Stimulated activated CD8-positive, alpha-beta memory T cell treated with anti-CD3 and anti-CD28 coated beads, Interleukin-4, amount 100 ng/mL, for 24 hours (primary cell): ENCODE measurements around the gene LMF1.
"Not testable (repeated sequence)": the region's sequence is repeated elsewhere in the genome, so short reads cannot be mapped to it uniquely, and the experiment has no call there.

Experiments used
- DNase-seq: peaks from one replicate; pipeline ENCODE4 v3.0.0-alpha.2; 2020; ENCODE audit warnings: low read depth

Gene LMF1

DNA sequence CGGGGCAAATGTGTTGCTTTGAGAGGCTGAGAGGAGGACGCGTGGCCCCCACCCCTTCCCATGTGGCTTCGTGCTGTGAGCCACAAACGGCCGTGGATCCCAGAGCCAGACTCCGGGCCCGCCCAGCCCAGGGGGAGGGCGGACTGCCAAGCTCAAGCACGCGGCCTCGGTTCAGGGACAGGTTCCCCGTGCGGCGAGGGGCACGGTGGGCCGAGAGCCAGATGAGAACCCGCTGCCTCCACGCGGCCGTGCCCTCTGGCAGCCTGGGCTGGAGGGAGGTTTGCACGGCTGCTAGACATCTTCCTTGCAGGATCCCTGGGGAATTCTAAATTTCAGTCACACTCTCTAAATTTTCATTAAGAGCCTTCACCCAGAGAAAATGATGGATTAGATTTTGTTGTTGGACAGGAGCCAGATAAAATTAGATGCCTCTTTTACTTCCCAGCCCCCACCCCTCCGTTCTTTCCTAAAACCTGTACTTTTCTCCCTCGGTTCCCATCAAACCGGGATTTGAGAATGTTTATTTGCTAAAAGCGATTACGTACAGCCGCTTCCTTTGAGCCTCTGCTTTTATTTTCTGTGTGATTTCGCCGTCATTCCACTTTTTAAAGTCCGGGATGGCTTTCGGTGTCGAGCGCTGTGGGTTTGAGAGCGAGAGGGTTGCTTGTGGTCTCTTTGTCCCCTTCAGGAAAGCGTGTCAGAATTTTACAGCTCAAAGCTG, 145.3 kb downstream of the LMF1 start:
- DNase-seq: no peak

DNA sequence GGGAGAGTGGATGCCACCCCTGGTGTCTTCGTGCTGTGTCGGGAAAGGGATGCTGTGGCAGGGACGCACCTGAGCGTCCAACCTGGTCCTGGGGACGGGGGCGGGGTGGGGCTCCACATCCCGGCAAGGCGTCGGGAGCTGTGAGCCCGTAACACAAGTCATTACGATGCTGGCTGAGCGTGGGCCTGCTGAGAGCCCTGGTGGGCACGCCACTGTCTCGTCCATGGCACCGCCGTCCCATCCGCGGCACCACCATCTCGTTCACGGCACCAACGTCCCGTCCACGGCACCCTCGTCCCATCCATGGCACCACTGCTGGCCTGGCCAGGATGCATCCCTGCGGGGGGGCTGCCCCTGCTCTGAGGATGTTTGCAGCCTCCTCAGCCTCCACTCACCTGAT, 146.2 kb downstream of the LMF1 start:
- no peak for DNase-seq

DNA sequence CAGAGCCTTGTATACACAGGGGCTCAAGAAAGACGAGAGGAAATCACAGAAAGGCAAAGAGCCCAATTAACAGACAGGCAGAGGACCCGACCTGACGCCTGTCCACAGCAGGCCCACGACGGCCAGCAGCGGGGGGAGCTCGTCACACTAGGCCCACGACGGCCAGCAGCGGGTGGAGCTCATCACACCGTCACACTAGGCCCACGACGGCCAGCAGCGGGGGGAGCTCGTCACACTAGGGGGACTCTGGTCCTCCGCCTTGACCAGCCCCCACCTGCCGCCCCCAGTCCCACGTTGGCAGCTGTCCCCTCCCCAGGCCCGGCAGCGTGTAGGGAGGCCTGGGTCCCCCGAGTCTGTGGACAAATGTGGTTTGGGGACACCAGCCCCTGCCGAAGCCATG, 146.6 kb downstream of the LMF1 start:
- DNase-seq: no peak

DNA sequence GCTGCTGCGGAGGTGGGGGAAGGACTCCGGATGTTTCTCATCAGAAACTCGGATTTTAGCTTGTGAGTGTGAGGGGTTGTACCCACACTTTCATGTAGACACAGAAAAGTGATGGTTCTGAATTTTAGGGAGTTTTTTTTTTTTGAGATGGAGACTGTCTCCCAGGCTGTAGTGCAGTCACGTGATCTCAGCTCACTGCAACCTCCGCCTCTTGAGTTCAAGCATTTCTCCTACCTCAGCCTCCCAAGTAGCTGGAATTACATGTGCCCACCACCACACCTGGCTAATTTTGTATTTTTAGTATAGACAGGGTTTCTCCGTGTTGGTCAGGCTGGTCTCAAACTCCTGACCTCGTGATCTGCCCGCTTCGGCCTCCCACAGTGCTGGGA, 147.9 kb downstream of the LMF1 start:
- DNase-seq: no peak

DNA sequence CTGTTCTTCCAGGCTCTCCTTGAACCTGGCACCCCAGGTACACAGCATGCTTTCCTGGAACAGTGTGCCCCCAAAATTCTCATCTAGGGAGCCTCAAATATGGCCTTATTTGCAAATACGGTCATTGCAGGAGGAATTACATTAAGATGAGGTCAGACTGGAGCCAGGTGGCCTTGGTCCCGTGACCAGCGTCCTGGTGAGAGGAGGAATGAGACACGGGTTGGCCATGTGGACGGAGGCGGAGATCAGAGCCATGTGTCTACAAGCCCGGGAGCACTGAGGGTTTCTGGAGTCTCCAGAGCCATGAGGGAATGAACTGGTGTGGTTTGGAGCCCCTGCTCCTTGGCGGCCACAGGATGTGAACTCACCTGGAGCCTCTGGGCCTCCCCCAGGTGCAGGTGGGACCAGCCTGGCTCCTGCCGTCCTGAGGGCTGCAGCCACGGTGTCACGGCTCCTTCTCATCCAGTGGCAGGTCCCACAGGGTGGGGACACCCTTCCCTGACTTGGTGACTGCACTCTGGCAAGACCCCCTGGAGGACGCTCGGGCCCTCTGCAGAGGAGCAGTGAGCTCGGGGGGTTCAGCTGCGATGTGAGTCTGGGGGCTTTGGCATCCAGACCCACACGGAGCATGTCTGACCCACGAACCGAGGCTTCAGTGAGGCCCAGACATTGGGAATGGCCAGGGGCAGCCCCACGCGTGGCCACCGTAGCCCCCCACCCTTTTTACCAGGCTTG, 148.4 kb downstream of the LMF1 start:
- no peak for DNase-seq

DNA sequence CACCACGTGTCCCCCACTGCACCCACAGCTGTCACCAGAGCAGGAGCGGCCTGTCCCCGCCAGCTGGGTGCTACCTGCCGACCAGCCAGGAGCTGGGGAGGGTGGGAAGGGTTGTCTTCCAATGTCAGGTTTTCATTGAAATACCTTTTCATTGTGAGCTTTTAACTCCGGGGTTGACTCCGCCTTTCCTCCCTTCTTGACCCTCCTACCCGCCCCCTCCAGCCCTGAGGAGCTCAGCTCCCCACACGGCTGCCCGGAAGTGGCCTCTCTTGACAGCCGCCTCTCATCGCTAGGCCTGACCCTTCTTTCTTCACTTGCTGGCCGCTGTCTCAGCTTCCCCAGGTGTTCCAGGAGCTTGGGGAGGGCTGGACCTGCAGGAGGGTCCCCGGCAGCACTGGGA, 149.0 kb downstream of the LMF1 start:
- DNase-seq: no peak

DNA sequence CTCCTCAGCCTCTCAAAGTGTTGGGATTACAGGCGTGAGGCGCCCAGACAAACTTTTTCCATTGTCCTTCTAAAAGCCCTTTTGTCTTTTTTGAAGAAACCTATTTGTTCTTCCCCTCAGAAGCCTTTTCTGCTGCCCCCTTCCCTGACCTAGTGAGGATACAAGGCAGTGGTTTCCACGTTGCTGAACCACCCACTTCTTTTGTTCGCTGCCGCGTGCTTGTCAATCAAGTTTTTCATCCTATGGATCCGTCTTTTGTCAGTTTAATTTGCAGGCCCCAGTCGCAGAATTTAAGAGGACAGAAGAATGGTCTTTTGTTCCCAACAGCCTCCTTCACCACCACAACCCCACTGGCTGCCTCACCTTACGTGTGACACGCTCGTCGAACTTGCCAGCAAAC, 150.0 kb downstream of the LMF1 start:
- DNase-seq: no peak

DNA sequence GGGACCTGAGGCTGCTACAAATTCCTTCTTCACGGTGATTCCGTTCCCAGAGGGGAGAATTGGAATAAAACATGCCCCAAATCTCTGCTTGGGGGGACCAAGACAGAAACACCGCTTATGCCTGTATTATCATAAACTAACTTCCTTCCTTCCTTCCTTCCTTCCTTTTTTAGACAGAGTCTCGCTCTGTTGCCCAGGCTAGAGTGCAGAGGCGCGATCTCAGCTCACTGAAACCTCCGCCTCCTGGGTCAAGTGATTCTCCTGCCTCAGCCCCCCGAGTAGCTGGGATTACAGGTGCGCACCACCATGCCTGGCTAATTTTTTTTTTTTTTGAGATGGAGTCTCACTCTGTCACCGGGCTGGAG, 150.8 kb downstream of the LMF1 start:
- not testable (repeated sequence) for DNase-seq

DNA sequence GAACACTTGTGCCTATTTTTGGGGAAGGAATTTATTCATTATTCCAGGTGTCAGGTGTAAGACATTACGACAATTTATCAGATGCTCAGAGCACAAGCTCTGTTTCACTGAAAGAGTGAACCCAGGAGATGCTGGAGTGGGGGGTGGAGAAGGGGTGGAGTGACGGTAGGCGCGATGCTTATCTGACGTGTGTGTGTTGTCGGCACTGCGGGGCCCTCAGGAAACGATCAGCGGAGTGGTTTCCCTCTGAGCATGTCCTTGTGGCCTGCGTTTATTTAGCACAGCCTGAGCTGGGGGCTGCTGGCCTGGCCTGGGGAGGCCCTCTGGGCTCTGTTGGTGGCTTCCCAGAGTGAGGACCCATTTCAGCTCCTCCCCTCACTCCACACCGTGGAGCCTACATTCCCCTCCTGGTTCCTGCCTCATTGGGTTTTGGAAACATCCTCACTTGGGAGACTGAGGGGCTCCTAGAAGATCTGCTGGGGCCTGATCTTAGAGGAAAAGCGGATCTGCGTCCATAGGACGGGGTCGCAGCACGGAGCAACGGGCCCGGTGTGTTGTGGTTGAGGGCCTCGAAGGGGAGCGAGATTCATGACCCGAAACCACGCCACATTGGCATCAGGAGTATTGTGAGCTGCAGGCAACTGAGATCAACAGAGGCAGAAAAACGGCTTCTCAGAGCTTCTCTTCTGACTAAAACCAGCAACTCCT, 151.3 kb downstream of the LMF1 start:
- DNase-seq: no peak

DNA sequence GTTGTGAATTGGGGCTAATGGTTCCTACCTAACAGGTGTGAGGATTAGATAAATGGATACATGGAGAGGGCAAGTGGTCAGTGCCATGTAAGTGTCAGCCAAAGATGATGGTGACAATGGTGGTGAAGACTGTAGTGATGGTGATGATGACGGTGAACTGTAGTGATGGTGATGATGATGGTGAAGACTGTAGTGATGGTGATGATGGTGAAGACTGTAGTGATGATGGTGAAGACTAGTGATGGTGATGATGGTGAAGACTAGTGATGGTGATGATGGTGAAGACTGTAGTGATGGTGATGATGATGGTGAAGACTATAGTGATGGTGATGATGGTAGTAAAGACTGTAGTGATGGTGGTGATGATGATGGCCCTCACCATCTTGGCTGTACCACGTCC, 152.2 kb downstream of the LMF1 start:
- DNase-seq: no peak

DNA sequence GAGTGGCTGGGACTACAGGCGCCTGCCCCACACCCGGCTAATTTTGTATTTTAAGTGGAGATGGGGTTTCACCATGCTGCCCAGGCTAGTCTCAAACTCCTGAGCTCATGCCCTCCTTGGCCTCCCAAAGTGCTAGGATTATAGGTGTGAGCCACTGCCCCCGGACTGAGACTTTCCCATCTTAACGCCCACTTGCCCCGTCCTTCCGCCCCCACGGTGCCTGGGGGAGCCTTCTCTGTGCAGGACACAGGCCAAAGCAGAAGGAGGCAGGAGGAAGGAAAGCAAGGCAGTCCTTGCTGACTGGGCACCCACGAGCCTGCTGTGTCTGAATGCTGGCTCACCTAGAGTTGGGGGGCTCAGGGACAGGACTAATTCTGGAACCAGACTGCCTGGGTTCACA, 152.7 kb downstream of the LMF1 start:
- no peak for DNase-seq

DNA sequence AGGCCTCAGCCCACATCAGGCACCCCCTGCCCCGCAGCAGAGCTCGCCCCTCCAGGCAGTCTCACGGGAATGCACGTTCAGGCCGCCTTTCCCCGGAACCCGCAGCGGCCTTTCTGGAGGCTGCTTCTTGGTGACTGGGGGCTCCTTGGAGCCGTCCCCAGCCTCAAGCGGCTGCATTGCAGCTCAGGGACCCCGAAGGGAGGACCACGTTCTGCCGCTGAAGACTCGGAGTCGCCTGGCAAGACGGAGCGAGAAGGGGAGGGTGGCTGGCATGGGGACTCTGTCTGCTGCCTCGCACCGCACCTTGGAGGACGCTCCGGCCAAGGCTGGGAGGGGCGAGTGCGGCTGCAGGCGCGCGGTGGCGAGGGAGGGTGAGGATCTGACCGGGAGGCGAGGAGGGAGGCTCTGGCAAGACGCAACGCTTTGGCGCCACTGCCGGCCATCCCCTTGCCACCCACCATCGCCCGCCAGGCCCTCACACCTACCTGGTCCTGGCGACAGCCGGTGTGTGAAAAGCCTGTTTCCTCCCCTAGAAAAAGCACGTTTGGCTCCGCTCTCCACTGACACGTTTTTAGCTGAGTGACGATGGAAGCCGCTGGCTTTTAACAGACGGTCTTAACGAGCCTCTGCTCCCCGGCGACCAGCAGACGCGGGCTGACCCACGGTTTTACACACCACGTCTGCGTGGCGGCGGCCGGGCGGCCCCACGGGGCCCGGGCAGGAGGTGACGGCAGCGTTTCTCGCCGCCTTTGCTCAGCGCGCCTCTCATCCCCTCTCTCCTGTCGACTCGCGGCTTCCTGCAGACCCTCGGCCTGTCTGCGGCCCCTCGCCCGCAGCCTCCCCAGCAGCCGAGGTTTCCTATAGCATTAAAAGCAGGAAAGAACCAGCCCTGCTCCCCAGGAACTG, 153.5 kb downstream of the LMF1 start:
- DNase-seq: no peak

DNA sequence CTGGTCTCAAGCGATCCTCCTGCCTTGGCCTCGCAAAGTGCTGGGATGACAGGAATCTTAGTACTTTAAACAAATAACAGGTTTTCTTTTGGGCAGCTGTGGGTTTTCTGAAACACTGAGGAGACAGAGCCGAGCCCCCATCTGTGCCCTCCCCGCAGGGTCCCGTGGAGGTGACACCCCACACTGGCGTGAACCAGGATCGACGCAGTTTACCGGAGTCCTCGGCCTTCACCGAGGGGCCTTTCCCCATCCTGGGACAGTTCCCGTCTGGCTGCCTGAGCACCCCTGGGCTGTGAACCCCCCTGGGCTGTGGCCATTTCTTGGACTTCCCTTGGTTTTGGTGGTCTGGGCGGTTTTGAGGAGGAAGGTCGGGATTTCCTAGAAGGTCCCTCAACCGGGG, 154.9 kb downstream of the LMF1 start:
- DNase-seq: no peak

DNA sequence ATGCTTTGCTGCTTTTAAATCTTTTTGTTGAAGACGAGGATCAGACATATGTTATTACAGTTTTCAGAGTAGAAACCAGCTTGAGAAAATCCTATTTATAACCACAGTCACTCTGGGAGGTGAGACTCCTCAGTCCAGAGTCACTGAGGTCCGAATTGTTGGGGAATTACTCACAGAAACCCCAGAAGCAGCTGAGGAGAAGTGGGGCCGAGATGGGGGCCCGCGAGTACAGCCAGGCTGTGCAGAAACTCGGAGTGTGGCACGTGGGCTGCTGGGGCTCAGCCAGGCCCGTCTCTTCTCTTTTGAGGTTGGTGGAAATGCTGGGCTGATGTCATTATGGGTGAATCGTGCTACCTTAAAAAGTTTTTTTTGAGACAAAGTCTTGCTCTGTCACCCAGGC, 155.8 kb downstream of the LMF1 start:
- DNase-seq: no peak

DNA sequence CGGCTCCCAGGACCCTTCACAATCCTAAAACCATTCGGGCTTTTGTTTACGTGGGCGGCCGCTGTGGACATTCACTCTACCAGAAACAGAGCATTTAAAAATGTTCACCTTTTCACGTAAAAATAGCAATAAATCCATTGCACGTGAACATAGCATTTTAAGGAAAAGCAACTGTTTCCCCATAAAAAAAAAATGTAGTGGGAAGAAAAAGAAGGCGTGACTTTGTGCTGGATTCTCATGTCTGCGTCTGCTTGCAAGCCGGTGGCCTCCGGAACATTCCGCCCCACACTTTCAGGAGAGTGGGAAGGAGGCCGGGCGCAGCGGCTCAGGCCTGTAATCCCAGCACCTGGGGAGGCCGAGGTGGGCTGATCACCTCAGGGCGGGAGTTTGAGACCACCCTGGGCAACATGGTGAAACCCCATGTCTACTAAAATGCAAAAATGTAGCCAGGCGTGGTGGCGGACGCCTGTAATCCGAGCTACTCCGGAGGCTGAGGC, 156.8 kb downstream of the LMF1 start:
- no peak for DNase-seq

DNA sequence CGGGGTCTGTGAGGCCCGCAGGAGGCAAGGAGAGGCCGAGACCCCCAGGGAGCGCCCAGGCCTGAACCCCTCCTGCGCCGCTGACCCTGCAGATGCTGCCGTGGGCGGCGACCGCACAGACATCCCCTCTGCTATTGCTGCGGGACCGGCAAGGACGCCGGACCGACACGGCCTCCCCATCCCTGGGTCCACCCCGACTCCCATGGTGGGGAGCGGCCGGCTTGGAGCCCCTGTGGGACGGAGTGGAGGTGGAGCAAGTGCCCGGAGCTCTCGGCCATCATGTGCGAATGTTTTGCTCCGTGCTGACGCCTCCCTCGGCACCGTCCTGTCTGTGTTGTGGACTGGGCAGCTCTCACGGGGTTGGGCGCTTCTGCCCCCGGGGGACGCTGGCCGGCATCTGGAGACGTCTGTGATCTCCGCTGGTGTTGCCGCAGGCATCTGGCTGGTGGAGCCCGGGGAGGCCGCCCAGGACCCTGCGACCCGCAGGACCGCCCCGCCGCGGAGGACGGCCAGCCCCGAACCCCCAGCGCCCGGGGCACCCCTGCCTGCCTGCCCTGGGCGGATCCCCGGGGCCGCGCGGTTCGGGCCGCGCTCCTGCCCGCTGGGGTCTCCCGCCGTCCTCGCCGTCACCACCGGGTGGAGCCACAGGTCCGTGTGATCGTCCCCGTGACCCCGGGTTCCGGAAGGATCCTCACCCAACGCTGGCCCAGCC, 157.4 kb downstream of the LMF1 start:
- DNase-seq: peak; percentile 42

DNA sequence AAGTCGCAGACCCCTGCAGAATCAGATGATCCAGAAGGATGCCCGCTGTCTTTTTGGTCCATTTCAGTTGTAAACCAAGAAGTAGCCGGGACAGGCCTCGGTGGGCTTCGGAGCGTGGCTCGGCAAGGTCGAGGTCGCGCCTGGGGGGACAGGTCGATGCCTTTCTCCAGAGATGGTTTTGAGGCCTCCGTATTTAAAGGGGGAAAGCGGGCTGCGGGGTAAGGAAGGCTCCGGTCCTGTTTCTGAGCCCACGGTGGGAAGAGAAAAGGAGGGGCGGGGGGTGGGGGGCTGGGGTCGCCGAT, 162.7 kb downstream of the LMF1 start:
- DNase-seq: no peak

DNA sequence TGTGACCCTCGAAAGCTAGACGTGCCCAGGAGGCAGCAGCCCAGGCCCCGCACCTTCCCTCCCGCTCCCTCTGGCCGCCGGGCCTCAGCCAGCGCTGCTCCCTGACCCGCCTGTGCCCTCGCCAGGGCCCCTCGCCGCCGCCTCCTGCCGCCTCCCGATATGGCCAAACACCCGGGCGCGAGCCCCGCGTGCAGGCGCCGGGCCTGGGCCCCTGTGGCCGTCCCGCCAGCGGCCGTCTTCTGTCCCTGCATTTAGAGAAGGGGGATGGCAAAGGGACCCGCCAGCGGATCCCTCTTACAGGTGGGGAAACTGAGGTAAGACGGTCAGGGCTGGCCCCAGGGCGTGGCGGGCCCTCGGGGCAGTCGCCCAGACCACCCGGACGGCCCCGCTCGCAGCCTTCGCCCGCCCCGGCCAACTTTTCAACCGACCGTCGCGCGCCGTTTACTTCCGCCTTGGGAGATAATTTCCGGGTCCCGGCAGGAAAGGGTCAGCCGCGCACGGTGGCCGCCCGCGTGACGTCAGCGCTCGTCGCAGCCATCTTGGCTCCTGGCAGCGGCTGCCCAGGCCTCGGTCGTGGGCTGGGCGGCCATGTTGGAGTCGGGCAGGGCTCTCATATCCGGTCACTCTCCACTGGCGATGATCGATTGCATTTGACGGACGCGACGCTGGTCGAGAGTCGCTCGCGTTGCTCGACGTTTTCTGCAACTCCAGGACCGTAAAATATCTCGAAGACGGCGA, 163.3 kb downstream of the LMF1 start:
- DNase-seq: peak; percentile 86

DNA sequence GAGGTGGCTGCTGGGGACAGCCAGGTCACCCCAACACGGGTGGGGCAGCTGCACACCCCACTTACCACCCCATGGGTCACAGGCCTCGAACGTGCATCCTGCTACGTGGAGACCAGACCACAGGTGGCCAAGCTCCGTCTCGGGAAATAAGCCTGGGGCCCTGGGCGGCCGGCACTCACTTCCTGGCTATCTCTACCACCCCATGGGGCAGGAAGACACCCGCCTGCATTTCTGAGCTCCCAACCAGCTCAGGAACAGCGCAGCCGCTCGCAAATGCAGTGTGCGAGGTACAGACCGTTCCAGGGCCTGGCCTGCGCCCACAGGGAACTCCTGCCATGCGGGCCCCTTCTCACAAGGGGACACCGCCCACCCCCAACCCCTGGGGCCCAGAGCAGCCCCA, 165.3 kb downstream of the LMF1 start:
- DNase-seq: no peak

DNA sequence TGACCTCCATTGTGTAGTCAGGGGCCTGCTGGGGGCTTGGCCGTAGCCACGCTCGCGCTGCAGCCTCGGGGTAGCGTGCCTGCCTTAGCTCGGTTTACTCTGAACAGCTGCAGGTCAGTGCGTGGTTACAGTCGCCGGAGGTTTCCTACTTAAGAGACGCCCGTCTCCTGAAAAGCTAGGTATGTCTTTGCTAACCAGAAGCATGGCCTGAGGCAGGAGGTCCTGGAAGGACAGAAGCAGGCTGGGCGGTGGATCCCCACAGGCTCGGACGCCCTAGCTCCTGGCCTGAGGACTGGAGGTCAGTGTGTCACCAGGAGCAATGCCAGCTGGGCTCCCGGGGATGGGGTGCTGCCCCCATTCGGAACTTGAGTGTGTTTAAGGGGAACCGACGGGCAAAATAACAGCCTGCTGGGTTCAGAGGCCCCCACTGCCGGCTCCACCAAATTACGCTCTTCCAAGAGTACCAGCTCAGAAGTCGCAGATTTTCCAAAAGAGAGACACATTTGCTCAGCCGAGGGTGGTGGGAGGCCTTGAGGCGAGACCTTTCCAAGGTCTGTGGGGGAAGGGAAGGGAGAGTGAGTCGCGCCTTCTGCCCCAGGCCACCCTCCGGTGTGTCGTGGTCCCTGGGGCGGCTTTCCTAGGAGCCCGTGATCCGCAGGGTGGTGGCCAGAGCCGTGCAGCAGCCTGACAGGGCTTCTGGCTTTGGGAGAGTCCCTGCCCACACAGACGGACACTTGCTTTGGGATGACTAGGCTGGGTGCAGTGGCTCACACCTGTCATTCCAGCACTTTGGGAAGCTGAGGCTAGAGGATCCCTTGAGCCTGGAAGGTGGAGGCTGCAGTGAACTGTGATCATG, 166.4 kb downstream of the LMF1 start:
- no peak for DNase-seq
